Prostate gland (tissue), 2 donors: Measurements from ENCODE around the gene MPL. TPM values are rescaled to one million over a fixed set of nuclear protein-coding genes. Genes with fewer than 3 reads are reported as not detected.

Experiments
- DNase-seq: peaks from one replicate; pipeline ENCODE4 v3.0.0-alpha.2; 2019; ENCODE audit warnings: low spot score
- H3K27ac ChIP-seq, 2 donors: fragments of 200-600 bp; sonication (generic); 2 replicates each; pipeline ENCODE4 v1.5.1; 2017 to 2019
- H3K27me3 ChIP-seq: fragments of 200-600 bp; sonication (generic); replicated peaks from 2 replicates; pipeline ENCODE4 v1.5.1; 2019; ENCODE audit not compliant: insufficient read depth
- H3K36me3 ChIP-seq, 2 donors: fragments of 200-600 bp; sonication (generic); 1 replicate in 1 of 2; 2 replicates in 1 of 2; pipeline versions ENCODE4 v1.5.1 to v1.8.1; 2017 to 2019
- H3K4me1 ChIP-seq: fragments of 200-600 bp; sonication (generic); replicated peaks from 2 replicates; pipeline ENCODE4 v1.5.1; 2019
- H3K4me3 ChIP-seq, 2 donors: fragments of 200-600 bp; sonication (generic); 2 replicates each; pipeline ENCODE4 v1.5.1; 2017 to 2019
- H3K9me3 ChIP-seq: fragments of 200-600 bp; sonication (generic); 2 replicates; pipeline ENCODE4 v1.5.1; 2017
- CTCF ChIP-seq, 4 experiments: fragments of 200-600 bp in 2 of 4; fragments of 450-650 bp in 2 of 4; sonication (generic) in 2 of 4; IDR thresholded peaks; 1 replicate in 3 of 4; 2 replicates in 1 of 4; pipeline ENCODE4 v1.5.1; 2016 to 2019; ENCODE audit warnings: antibody characterized with exemption in 4 of 4, mild to moderate bottlenecking in 2 of 4, moderate library complexity in 2 of 4
- POLR2A ChIP-seq: fragments of 450-650 bp; IDR thresholded peaks from one replicate; pipeline ENCODE4 v1.6.1; 2016; ENCODE audit warnings: antibody characterized with exemption, mild to moderate bottlenecking
- POLR2AphosphoS5 ChIP-seq: sonication (generic); formaldehyde crosslinking; IDR thresholded peaks from one replicate; pipeline ENCODE4 v1.6.1; 2017; ENCODE audit warnings: antibody characterized with exemption
- whole genome bisulfite sequencing: methylation state at CpG from one replicate; pipeline ENCODE4 v1.1.5; 2018; 5-methylcytosine and 5-hydroxymethylcytosine counted together
- intact Hi-C: fragments of 100-400 bp; cut with DNase I; formaldehyde crosslinking; loops from one replicate; pipeline ENCODE4 v1.14.2; 2022
- total RNA-seq, 2 donors: library from RNA; depleted of rRNA; stranded (reverse); fragments of >200 nt; gene quantifications; one replicate each; pipeline ENCODE4 v1.1.0, GENCODE V29; 2016

MPL gene
- total RNA-seq, 2 donors from 2014 or later = not detected

DNA sequence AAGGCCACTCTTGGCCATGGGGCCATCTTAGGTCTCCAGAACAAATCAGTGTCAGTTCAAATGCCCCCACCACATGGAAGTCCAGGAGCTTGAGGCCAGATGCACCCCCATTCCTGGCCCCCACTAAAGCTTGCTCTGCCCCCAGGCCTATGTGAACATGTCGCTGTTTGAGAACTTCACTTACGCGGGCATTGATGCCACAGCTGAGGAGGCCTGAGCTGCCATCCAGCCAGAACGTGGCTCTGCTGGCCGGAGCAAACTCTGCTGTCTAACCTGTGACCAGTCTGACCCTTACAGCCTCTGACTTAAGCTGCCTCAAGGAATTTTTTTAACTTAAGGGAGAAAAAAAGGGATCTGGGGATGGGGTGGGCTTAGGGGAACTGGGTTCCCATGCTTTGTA, 15.1 kb upstream of the MPL start:
- H3K4me3 ChIP-seq = no peak overlapping the region
- no peaks in the 10 kb centered on the region for H3K27me3 ChIP-seq
- 90% methylated on average over 5 of the region's 5 CpGs for WGBS
- intact Hi-C loops = no loop called here
- H3K4me1 ChIP-seq = no peaks in the 10 kb centered on the region
- H3K36me3 ChIP-seq = no peaks in the 10 kb centered on the region
- no peak for DNase-seq
- no peak for TF ChIP-seq CTCF (IDR thresholded peaks at IDR 0.05)
- no peak for TF ChIP-seq POLR2A
- TF ChIP-seq POLR2AphosphoS5 = no peak
- no peak overlapping the region for H3K27ac ChIP-seq
- H3K9me3 ChIP-seq = no peaks in the 10 kb centered on the region

DNA sequence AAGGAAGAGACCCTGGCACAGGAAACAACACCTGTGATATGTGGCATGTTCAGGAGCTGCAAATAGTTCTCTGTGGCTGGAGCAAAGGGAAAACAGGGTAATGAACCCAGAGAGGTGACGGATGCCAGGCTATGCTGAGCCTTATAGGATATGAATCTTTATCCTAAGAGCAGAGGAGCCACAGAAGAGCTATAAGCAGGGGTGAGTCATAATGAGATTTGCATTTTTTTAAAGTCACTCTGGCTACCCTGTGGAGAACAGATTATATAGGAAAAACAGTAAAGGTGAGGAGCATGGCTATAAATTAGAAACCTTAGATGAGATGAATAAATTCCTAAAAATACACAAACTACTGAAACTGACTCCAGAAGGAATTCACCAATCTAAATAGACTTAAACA, 12.8 kb upstream of the MPL start:
- TF ChIP-seq POLR2AphosphoS5 (no peak), POLR2A (no peak), CTCF (IDR thresholded peaks at IDR 0.05) (no peak)
- Histone ChIP-seq H3K27me3 (no peaks in the 10 kb centered on the region), H3K4me3 (no peak overlapping the region), H3K27ac (no peak overlapping the region), H3K4me1 (no peaks in the 10 kb centered on the region), H3K9me3 (no peaks in the 10 kb centered on the region), H3K36me3 (no peaks in the 10 kb centered on the region)
- DNase-seq = no peak
- 95% methylated on average over 1 of the region's 1 CpG for WGBS
- intact Hi-C loops = no loop called here

- intact Hi-C loops = no loop called here
- Histone ChIP-seq H3K27ac (no peak overlapping the region), H3K4me3 (no peak overlapping the region), H3K27me3 (no peaks in the 10 kb centered on the region), H3K9me3 (no peaks in the 10 kb centered on the region), H3K36me3 (no peaks in the 10 kb centered on the region), H3K4me1 (no peaks in the 10 kb centered on the region)
- TF ChIP-seq POLR2AphosphoS5 = no peak
- TF ChIP-seq CTCF (IDR thresholded peaks at IDR 0.05) = no peak
- TF ChIP-seq POLR2A = no peak
- no peak for DNase-seq
These were observed 12.2 kb upstream of the MPL start for GRCh38 chr1:43325381-43325780.

GRCh38 chr1:43327549-43328292, 9.9 kb upstream of the MPL start:
- 94% methylated on average over 1 of the region's 1 CpG for WGBS
- no peaks in the 10 kb centered on the region for H3K36me3 ChIP-seq
- intact Hi-C loops = no loop called here

More at GRCh38 chr1:43327549-43328292, 9.9 kb upstream of the MPL start:
- Histone ChIP-seq H3K9me3 (no peaks in the 10 kb centered on the region), H3K4me3 (no peak overlapping the region), H3K27ac (no peak overlapping the region), H3K4me1 (no peaks in the 10 kb centered on the region), H3K27me3 (no peaks in the 10 kb centered on the region)
- DNase-seq = no peak
- TF ChIP-seq CTCF (IDR thresholded peaks at IDR 0.05) (no peak), POLR2AphosphoS5 (no peak), POLR2A (no peak)
